ENCODE measurements around the gene KCNT2.
"Not testable (repeated sequence)": the region's sequence is repeated elsewhere in the genome, so short reads cannot be mapped to it uniquely, and the experiment has no call there.

Gene KCNT2

GRCh38 chr1:196558411-196558810 lies 49.8 kb downstream of the KCNT2 start:
- no peak overlapping the region for H3K4me3 Mint-ChIP-seq
- H3K36me3 Mint-ChIP-seq (ENCODE audit: low read depth): no peaks in the 10 kb centered on the region
- DNase-seq: no peak
- no peak overlapping the region for H3K27ac Mint-ChIP-seq
- no peaks in the 10 kb centered on the region for H3K27me3 Mint-ChIP-seq
- peaks cover 20% of the 10 kb centered on the region for H3K9me3 Mint-ChIP-seq
- no peak for ATAC-seq
- H3K4me1 Mint-ChIP-seq: no peaks in the 10 kb centered on the region

GRCh38 chr1:196557797-196558196 lies 50.4 kb downstream of the KCNT2 start:
- Mint-ChIP-seq H3K4me3 (no peak overlapping the region), H3K27ac (no peak overlapping the region), H3K27me3 (no peaks in the 10 kb centered on the region), H3K9me3 (peaks cover 20% of the 10 kb centered on the region), H3K36me3 (ENCODE audit: low read depth) (no peaks in the 10 kb centered on the region), H3K4me1 (no peaks in the 10 kb centered on the region)
- no peak for DNase-seq
- ATAC-seq: no peak

GRCh38 chr1:196550731-196551130 lies 57.5 kb downstream of the KCNT2 start:
- Mint-ChIP-seq H3K27me3 (no peaks in the 10 kb centered on the region), H3K4me3 (no peak overlapping the region), H3K27ac (no peak overlapping the region), H3K9me3 (peaks cover 7% of the 10 kb centered on the region), H3K36me3 (ENCODE audit: low read depth) (no peaks in the 10 kb centered on the region), H3K4me1 (no peaks in the 10 kb centered on the region)
- ATAC-seq: no peak
- no peak for DNase-seq

- H3K27ac Mint-ChIP-seq: no peak overlapping the region
- H3K4me3 Mint-ChIP-seq: no peak overlapping the region
- DNase-seq (no peak), ATAC-seq (no peak)
- H3K4me1 Mint-ChIP-seq: no peaks in the 10 kb centered on the region
- no peaks in the 10 kb centered on the region for H3K9me3 Mint-ChIP-seq
- H3K36me3 Mint-ChIP-seq (ENCODE audit: low read depth): no peaks in the 10 kb centered on the region
- no peaks in the 10 kb centered on the region for H3K27me3 Mint-ChIP-seq
These were observed 61.7 kb downstream of the KCNT2 start for GRCh38 chr1:196546272-196547111.

GRCh38 chr1:196545222-196545621 lies 63.0 kb downstream of the KCNT2 start:
- ATAC-seq (no peak), DNase-seq (no peak)
- Mint-ChIP-seq H3K9me3 (peaks cover under 1% of the 10 kb centered on the region), H3K27me3 (no peaks in the 10 kb centered on the region), H3K4me1 (no peaks in the 10 kb centered on the region), H3K36me3 (ENCODE audit: low read depth) (no peaks in the 10 kb centered on the region), H3K4me3 (no peak overlapping the region), H3K27ac (no peak overlapping the region)

GRCh38 chr1:196544617-196545016 lies 63.6 kb downstream of the KCNT2 start:
- Mint-ChIP-seq H3K4me3 (no peak overlapping the region), H3K9me3 (peaks cover 4% of the 10 kb centered on the region), H3K27me3 (no peaks in the 10 kb centered on the region), H3K4me1 (no peaks in the 10 kb centered on the region), H3K27ac (no peak overlapping the region), H3K36me3 (ENCODE audit: low read depth) (no peaks in the 10 kb centered on the region)
- ATAC-seq: no peak
- DNase-seq: no peak

- ATAC-seq (no peak), DNase-seq (no peak)
- H3K4me3 Mint-ChIP-seq: no peak overlapping the region
- no peaks in the 10 kb centered on the region for H3K27me3 Mint-ChIP-seq
- H3K27ac Mint-ChIP-seq: no peak overlapping the region
- no peaks in the 10 kb centered on the region for H3K36me3 Mint-ChIP-seq (ENCODE audit: low read depth)
- H3K4me1 Mint-ChIP-seq: no peaks in the 10 kb centered on the region
- peaks cover 4% of the 10 kb centered on the region for H3K9me3 Mint-ChIP-seq
These were observed 64.4 kb downstream of the KCNT2 start for GRCh38 chr1:196543833-196544232.

- DNase-seq: no peak
- no peak overlapping the region for H3K27ac Mint-ChIP-seq
- H3K36me3 Mint-ChIP-seq (ENCODE audit: low read depth): no peaks in the 10 kb centered on the region
- H3K9me3 Mint-ChIP-seq: peaks cover 4% of the 10 kb centered on the region
- H3K4me1 Mint-ChIP-seq: no peaks in the 10 kb centered on the region
- no peak for ATAC-seq
- no peak overlapping the region for H3K4me3 Mint-ChIP-seq
- H3K27me3 Mint-ChIP-seq: no peaks in the 10 kb centered on the region
These were observed 69.8 kb downstream of the KCNT2 start for GRCh38 chr1:196538473-196538872.

GRCh38 chr1:196535727-196536126 lies 72.5 kb downstream of the KCNT2 start:
- ATAC-seq: no peak
- Mint-ChIP-seq H3K27ac (no peak overlapping the region), H3K27me3 (no peaks in the 10 kb centered on the region), H3K9me3 (peaks cover 4% of the 10 kb centered on the region), H3K36me3 (ENCODE audit: low read depth) (no peaks in the 10 kb centered on the region), H3K4me1 (no peaks in the 10 kb centered on the region), H3K4me3 (no peak overlapping the region)
- DNase-seq: no peak

- DNase-seq (no peak), ATAC-seq (no peak)
- no peak overlapping the region for H3K4me3 Mint-ChIP-seq
- H3K4me1 Mint-ChIP-seq: no peaks in the 10 kb centered on the region
- peaks cover 7% of the 10 kb centered on the region for H3K9me3 Mint-ChIP-seq
- no peaks in the 10 kb centered on the region for H3K36me3 Mint-ChIP-seq (ENCODE audit: low read depth)
- no peak overlapping the region for H3K27ac Mint-ChIP-seq
- no peaks in the 10 kb centered on the region for H3K27me3 Mint-ChIP-seq
These were observed 76.3 kb downstream of the KCNT2 start for GRCh38 chr1:196531737-196532524.

- no peaks in the 10 kb centered on the region for H3K27me3 Mint-ChIP-seq
- H3K36me3 Mint-ChIP-seq (ENCODE audit: low read depth): no peaks in the 10 kb centered on the region
- no peak overlapping the region for H3K27ac Mint-ChIP-seq
- H3K4me3 Mint-ChIP-seq: no peak overlapping the region
- ATAC-seq (no peak), DNase-seq (no peak)
- H3K4me1 Mint-ChIP-seq: no peaks in the 10 kb centered on the region
- peaks cover 19% of the 10 kb centered on the region for H3K9me3 Mint-ChIP-seq
These were observed 80.3 kb downstream of the KCNT2 start for GRCh38 chr1:196527919-196528318.

GRCh38 chr1:196522574-196523345 lies 85.5 kb downstream of the KCNT2 start:
- peaks cover 15% of the 10 kb centered on the region for H3K9me3 Mint-ChIP-seq

GRCh38 chr1:196517193-196517592 lies 91.0 kb downstream of the KCNT2 start:
- Mint-ChIP-seq H3K27me3 (no peaks in the 10 kb centered on the region), H3K27ac (no peak overlapping the region)

More at GRCh38 chr1:196522574-196523345, 85.5 kb downstream of the KCNT2 start:
- H3K36me3 Mint-ChIP-seq (ENCODE audit: low read depth); H3K27ac Mint-ChIP-seq; H3K4me3 Mint-ChIP-seq; ATAC-seq; H3K4me1 Mint-ChIP-seq; H3K27me3 Mint-ChIP-seq; DNase-seq: not testable (repeated sequence)

GRCh38 chr1:196516373-196516772 lies 91.9 kb downstream of the KCNT2 start:
- H3K4me3 Mint-ChIP-seq: no peak overlapping the region
- no peaks in the 10 kb centered on the region for H3K27me3 Mint-ChIP-seq
- H3K4me1 Mint-ChIP-seq: no peaks in the 10 kb centered on the region
- DNase-seq (no peak), ATAC-seq (no peak)
- H3K27ac Mint-ChIP-seq: no peak overlapping the region
- H3K9me3 Mint-ChIP-seq: peaks cover 5% of the 10 kb centered on the region
- H3K36me3 Mint-ChIP-seq (ENCODE audit: low read depth): no peaks in the 10 kb centered on the region

More at GRCh38 chr1:196517193-196517592, 91.0 kb downstream of the KCNT2 start:
- Mint-ChIP-seq H3K4me3 (no peak overlapping the region), H3K9me3 (peaks cover 5% of the 10 kb centered on the region), H3K36me3 (ENCODE audit: low read depth) (no peaks in the 10 kb centered on the region), H3K4me1 (no peaks in the 10 kb centered on the region)
- DNase-seq: no peak
- ATAC-seq: no peak

Measured in activated naive CD8-positive, alpha-beta T cell treated with anti-CD3 and anti-CD28 coated beads, Interleukin-2, amount 50 U/mL, for 24 hours (primary cell).